Measurements from ENCODE around the gene BCL2L1. TPM values are rescaled to one million over a fixed set of nuclear protein-coding genes. Genes with fewer than 3 reads are reported as not detected.

The BCL2L1 gene
- total and polyA plus RNA-seq, 2 donors (not counting 3 experiments of a cell fraction or from before 2014, with no cell fraction given), result 78.0 to 101 TPM

DNA sequence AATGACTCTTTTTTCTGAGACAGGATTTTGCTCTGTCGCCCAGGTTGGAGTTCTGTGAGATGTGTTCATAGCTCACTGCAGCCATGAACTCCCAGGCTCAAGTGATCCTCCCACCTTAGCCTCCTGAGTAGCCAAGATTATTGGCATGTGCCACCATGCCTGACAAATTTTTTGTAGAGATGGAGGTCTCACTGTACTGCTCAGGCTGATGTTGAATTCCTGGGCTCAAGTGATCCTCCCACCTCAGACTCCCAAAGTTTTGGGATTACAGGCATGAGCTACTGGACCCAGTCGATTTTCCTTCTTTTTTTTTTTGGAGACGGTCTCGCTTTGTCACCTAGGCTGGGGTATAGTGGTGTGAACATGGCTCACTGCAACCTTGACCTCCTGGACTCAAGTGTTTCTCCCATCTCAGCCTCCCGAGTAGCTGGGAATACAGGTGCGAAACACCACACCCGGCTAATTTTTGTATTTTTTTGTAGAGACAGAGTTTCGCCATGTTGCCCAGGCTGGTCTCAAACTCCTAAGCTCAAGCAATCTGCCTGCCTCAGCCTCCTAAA, 24.3 kb downstream of the BCL2L1 start:
- Histone ChIP-seq H3K79me2 (ENCODE audit: control insufficient read depth, insufficient read depth, low read length) (peaks cover 81% of the 10 kb centered on the region), H4K20me1 (replicated peaks; ENCODE audit: control insufficient read depth, extremely low read depth, insufficient read depth, low read length) (no peaks in the 10 kb centered on the region), H3K27ac (ENCODE audit: insufficient read depth, low read depth, low read length) (peak overlapping the region; percentile 86), H3K36me3 (ENCODE audit: control insufficient read depth in 2 of 2, extremely low read depth in 1 of 2, insufficient read depth in 2 of 2, low read length in 2 of 2) (no peaks in the 10 kb centered on the region), H2AFZ (ENCODE audit: low read depth, low read length) (no peak overlapping the region), H3K9me3 (replicated peaks; ENCODE audit: control insufficient read depth, insufficient read depth, low read length) (no peaks in the 10 kb centered on the region), H3K9me1 (replicated peaks; ENCODE audit: control insufficient read depth, extremely low read depth, insufficient read depth, low read length) (no peaks in the 10 kb centered on the region), H3K4me2 (ENCODE audit: insufficient read depth, low read length) (no peak overlapping the region), H3K27me3 (ENCODE audit: control insufficient read depth in 2 of 2, insufficient read depth in 2 of 2, low read length in 2 of 2) (no peaks in the 10 kb centered on the region), H3K4me3 (replicated peaks in 1 of 3; ENCODE audit: insufficient read depth in 1 of 3, low read depth in 1 of 3, low read length in 3 of 3) (no peak overlapping the region), H3K4me1 (ENCODE audit: control insufficient read depth, extremely low read depth, insufficient read depth, low read length) (peaks cover 52% of the 10 kb centered on the region), H3K9ac (replicated peaks; ENCODE audit: extremely low read depth, insufficient read depth, low read length) (peak overlapping the region; percentile 55)
- FAIRE-seq (no peak), DNase-seq (ENCODE audit: low read depth, low spot score) (no peak)
- dilution Hi-C loops (cut with MboI; ENCODE audit: extremely low pct_ligation_motif_present, low sequenced_read_pairs) (no loop called here), intact Hi-C loops (cut with micrococcal nuclease) (no loop called here)
- TF ChIP-seq GATA2 (IDR thresholded peaks at IDR 0.05; ENCODE audit: insufficient read depth, insufficient read length, low read depth, low read length) (no peak), POLR2AphosphoS5 (IDR thresholded peaks at IDR 0.05; ENCODE audit: insufficient read depth, low read depth, low read length) (no peak), JUN (IDR thresholded peaks at IDR 0.05; ENCODE audit: borderline replicate concordance, insufficient read depth, insufficient read length, low read depth) (no peak), MYC (IDR thresholded peaks at IDR 0.05; ENCODE audit: low read depth, low read length) (no peak), EZH2 (IDR thresholded peaks at IDR 0.05; ENCODE audit: borderline replicate concordance, low read depth, low read length, severe bottlenecking) (no peak), FOS (IDR thresholded peaks at IDR 0.05; ENCODE audit: borderline replicate concordance, insufficient read depth, low read length) (no peak), POLR2A (IDR thresholded peaks at IDR 0.05; ENCODE audit: low read depth, low read length) (no peak)
- TF ChIP-seq, protein P1, sequence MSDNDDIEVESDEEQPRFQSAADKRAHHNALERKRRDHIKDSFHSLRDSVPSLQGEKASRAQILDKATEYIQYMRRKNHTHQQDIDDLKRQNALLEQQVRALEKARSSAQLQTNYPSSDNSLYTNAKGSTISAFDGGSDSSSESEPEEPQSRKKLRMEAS (IDR thresholded peaks at IDR 0.05; ENCODE audit: insufficient read depth, insufficient read length), result no peak
- TF ChIP-seq, protein P2, sequence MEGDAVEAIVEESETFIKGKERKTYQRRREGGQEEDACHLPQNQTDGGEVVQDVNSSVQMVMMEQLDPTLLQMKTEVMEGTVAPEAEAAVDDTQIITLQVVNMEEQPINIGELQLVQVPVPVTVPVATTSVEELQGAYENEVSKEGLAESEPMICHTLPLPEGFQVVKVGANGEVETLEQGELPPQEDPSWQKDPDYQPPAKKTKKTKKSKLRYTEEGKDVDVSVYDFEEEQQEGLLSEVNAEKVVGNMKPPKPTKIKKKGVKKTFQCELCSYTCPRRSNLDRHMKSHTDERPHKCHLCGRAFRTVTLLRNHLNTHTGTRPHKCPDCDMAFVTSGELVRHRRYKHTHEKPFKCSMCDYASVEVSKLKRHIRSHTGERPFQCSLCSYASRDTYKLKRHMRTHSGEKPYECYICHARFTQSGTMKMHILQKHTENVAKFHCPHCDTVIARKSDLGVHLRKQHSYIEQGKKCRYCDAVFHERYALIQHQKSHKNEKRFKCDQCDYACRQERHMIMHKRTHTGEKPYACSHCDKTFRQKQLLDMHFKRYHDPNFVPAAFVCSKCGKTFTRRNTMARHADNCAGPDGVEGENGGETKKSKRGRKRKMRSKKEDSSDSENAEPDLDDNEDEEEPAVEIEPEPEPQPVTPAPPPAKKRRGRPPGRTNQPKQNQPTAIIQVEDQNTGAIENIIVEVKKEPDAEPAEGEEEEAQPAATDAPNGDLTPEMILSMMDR (IDR thresholded peaks at IDR 0.05; ENCODE audit: extremely low read depth in 1 of 2, insufficient read depth in 1 of 2, low read depth in 1 of 2, low read length in 2 of 2), result no peak
- no TSS peak for BruUV-seq (replicated peaks)
- CTCF ChIA-PET, result interaction anchor here (0.8 to 4.6 kb wide), 10 partner anchors 14 to 85 kb away, joined by 3 to 47 read pairs (median 7); partner anchors contain the start of gene BCL2L1
- POLR2A ChIA-PET, result interaction anchor here (0.8 to 1.5 kb wide), 5 partner anchors 15 to 25 kb away, joined by 3 to 11 read pairs (median 4); partner anchors contain the start of gene BCL2L1

All from endothelial cell of umbilical vein (primary cell).